CD1c-positive myeloid dendritic cell (primary cell): ENCODE results near the gene FAM222A.

ENCODE experiments used
- DNase-seq: peaks from one replicate; pipeline ENCODE4 v3.0.0-alpha.2; 2016; ENCODE audit errors: extremely low spot score

FAM222A gene

DNA sequence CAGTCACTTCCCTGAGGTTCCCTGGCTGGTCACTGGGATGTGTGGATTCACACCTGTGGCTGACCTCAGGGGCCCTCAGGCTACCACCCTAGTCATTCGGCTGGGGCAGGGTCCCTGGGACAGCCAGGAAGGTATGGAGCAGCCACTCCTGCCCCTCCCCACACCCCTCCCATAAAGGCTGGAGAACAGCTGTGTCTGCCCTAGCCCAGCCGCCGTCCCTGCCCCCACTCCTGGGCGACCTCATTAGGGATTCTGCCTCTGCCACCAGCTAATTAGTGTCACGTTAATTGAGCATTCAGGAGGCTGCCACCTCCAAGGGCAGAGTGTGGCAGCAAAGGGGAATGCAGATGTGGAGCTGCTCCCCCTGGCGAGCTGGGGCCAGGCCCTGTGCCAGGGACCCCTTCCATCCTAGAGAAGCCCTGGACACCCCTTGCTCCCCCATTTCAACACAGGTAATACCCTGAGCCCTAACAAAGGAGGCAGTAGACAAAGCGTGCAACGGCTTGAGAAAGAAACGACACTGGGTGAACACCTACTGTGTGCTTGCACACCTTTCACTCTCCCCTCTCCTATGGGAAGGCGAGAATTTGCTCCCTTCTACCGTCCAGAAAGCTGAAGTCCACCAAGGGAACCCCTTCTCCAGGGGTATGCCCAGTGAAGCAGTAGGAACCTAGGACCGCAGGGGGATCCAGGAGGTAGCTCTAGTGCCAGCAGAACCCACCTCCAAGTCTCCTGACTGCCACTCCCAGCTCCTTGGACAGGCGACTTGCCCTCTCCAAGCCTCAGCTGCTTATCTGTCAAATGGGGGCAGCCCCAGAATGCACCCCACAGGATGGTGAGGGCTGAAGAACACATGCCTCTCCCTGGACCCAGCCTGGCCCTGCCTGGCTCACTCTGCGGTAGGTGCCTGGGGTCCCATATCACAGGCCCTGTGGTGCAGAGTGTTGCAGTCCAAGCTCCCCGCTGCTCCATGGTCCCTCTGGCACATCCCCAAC lies 45.1 kb downstream of the FAM222A start:
- DNase-seq: no peak

DNA sequence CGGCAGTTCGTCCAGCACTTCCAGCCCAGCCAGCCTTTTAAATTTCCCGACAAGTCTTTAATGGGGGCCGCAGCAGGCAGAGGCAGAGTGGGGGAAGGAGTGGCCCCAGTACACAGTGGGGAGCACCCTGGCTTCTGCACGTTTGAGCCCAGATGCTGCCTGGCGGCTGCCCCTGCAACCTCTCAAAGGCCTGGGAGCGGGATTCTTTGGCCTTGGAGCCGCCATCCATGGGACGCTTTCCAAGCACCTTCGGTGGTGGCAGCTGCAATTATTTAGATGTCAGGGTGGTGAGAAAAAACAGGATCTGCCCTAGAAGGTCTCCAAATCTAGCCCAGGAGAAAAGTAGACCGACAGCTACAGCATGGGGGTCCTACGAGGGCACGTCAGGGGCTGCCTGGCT lies 46.0 kb downstream of the FAM222A start:
- DNase-seq: no peak

DNA sequence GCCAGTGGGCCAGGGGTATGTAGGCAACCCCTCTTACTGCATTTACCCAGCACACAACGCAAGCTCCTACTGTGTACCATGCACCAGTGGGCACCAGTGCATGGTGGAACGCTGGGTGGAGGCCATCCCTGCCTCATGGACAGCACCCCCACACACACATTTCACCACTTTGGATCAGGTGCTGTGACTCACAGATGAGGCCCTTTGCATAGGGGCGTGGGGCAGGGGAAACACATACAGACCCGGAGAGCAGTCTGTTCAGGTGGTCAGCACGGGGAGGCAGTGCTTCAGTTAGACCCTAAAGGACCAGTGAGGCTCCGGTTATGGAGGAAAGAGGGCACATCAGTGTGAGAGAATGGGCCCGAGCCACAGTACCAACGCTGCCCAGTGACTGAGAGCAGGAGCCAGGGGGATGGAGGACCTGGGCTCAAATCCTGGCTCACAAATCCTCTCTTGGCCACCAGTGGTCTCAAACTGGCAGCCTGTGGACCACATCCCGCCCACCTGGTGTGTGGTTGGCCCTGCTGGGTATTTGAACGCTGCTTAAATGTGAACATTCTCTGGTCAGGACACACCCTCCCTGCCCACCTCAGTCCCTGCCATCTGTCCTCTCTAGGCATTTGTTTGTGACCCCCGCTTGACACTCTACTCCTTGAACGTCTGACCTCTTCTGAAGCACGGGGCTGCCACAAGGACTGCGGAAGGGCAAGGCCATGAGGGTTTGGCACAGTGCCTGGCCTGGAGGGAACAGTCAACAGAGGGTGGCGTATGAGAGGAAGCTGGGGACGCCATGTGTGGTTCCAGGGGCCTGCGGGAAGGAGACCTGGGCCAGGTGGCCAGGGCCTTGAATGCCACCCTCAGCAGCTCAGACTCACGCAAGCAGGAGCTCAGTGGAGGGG lies 46.7 kb downstream of the FAM222A start:
- DNase-seq: peak; percentile 44

DNA sequence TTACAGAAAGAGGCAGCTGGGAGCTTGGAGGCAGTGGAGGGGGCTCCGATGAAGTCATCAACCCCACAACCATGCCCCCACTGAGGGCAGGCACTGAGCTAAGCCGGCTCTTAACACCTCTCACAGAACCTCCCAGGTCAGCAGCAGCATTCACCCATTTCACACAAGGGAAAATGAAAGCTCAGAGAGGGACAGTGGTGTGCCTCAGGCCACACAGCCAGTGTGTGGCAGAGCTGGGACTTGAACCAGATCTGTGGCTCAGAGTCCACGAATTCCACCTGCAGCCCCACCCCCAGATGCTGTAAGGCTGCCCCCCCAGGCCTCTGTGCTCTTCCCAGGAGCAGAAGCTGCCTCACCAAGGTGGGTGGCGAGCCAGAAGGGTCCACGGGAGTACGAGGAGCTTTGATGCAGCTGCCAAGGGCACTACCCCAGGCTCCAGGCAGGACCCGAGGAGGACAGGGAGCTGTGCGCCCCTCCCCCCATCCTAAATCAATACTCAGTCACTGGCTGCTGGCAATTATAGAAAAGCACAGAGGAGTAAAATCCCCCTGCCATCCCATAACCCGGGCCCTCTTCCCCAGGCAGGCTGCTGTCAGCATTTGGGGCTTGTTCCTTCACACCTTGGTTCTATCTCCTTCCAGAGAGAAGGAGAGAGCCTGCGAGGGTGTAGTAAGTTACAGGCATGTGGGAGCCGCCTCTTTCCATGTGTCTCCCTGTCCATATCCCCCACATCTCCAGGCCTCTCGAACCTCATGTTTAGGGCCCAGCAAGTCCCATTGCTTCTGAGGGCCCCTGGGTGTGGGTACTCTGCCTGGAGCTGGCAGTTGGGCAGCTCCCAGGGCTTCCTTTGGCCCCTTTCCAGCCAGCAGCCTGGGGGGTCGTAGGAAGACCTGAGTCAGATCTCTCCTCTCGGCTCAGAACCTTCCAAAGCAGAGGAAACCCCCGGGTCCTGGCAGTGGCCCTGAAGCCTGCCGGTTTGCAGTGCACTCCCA lies 47.6 kb downstream of the FAM222A start:
- DNase-seq: no peak

GRCh38 chr12:109762071-109762672 lies 48.5 kb downstream of the FAM222A start:
- DNase-seq: no peak

DNA sequence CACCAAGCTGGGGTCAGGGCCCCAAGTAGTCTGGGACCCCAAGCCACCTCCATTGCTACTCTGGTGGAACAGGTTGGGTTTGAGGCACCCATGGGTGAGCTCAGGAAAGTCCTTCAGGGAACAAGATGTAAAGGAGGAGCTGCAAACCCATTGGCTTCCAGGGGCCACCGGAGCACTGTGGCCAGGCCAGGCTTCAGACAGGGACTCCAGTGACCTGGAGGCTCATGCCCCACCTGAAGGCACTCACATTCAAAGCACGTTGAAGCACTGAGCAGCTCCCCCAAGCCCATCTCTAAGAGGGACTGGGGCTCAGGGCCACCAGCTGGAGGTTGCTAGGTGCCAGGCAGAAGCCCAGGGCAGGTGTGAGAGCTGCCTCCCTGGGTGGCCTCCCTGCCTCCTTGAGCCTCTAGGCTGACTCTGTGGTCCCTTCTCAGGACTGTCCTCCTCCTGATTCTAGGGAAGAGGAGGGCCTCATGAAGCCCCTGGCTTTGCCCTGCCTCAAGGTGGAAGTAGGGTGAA lies 49.1 kb downstream of the FAM222A start:
- no peak for DNase-seq

GRCh38 chr12:109763201-109763841 lies 49.7 kb downstream of the FAM222A start:
- DNase-seq: peak; percentile 86

DNA sequence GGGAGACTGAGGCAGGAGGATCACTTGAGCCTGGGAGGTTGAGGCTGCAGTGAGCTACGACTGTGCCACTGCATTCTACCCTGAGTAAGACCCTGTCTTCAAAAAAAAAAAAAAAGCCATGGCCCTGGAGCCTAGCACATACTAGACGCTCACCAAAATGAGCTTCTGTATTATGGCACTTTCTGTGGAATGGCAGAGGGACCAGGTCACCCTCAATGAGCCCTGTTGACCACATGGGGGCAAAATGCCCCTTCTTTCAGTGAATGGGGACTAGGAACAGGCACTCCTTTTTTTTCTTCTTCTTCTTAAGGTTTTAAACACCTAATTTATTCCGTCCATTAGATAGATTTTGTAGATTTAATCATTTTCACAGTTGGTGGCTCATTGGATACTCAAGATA lies 50.5 kb downstream of the FAM222A start:
- DNase-seq: no peak

DNA sequence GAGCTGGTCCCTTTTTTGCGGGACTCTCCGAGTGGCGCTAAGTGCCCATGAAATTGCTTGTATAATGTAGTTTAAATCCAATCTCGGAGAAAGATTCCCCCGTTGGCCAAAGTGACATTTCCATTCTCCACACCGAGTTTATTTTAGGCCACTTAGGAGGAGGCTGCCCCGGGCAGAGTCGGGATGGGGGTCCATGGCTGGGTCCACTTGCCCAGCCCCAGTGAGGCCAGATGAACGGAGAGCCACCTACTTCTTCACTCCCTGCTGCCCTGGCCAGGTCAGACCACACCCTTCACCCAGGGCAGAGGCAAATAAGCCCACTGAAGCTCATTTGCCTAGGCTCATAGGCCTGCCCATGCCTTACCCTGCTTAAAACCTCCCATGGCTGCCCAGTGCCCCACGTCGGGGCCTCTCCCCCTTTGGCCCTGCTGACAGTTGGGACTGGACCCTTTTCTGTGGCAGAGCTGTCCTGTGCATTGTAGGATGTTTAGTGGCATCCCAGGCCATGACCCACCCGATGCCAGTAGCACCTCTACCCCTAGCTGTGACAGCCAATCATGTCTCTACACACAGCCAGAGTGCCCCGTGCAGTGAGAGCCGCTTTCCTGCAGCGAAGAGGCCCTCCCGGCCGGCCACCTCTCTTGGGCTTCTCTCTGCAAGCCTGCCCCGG lies 51.3 kb downstream of the FAM222A start:
- no peak for DNase-seq

DNA sequence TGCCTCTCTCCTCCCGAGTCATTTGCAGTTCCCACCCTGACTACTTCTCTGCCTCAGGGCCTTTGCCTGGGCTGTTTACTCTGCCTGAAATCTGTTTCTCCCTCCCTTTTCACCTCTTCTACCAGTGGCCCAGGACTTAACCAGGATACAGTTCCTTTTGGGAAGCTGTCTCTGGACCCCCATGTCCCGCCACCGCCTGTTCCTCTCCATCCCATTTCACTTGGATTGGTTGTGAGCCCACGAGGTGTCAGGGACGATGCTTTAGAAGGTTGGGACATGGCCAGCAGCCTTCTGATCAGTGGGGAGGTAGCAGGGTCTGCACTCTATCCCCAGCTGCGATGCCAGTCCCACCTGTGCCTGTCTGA lies 51.8 kb downstream of the FAM222A start:
- DNase-seq: no peak

DNA sequence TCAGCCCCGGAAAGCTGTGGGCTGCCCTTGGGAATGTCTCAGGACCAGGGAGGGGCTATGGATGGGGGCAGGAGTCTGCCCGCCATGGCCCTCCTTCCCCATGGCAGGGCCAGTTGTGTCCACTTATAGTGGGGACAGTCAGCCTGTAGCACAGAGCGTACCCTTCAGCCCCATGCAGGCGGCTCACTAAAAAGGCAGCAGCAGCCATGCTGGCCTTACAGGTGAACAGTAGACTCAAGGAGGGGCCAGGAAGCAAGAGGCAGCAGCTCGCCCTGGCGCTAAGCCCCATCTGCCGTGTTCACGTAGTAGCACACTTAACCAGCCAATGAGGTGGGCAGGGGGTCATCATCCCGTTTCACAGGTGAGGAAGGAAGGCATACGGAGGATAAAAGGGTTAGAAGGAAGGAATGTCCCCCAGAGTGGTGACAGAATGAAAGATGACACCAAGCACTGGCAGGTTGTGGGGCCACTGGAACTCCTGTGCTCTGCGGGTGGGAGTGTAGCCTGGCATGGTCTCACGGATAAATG lies 52.7 kb downstream of the FAM222A start:
- DNase-seq: no peak

DNA sequence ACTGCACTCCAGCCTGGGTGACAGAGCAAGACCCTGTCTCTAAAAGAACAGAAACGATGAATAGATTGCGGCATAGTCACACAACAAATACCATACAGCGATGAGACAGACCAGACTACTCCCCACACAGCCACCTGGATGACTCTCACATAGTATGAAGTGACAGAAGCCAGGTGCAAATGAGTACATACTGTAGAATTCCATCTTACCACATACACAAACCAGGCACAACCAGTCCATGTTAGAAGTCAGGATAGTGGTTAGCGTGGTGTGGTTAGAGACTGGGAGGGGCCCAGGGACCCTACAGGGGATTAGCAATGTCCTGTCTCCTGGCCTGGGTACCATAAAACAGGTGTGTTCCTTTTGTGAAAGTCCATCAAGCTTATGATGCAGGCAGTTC lies 53.8 kb downstream of the FAM222A start:
- DNase-seq: no peak

- DNase-seq: no peak
These were observed 54.6 kb downstream of the FAM222A start for GRCh38 chr12:109767991-109768900.

- DNase-seq: no peak
These were observed 55.5 kb downstream of the FAM222A start for GRCh38 chr12:109768901-109769670.

GRCh38 chr12:109770104-109770860 lies 56.7 kb downstream of the FAM222A start:
- DNase-seq: no peak

- DNase-seq: no peak
These were observed 57.4 kb downstream of the FAM222A start for GRCh38 chr12:109770861-109771670.
